Measurements from ENCODE around the gene ARPC1A.

The ARPC1A gene

GRCh38 chr7:99409192-99409572 is 83.5 kb downstream of the ARPC1A start:
- H3K9me2 ChIP-seq (replicated peaks; ENCODE audit: low read depth, low read length), result no peaks in the 10 kb centered on the region
- H3K79me2 ChIP-seq (ENCODE audit: insufficient read depth, low read length), result peaks cover 67% of the 10 kb centered on the region
- no peaks in the 10 kb centered on the region for H3K9me3 ChIP-seq (ENCODE audit: insufficient read depth, low read depth, low read length)
- peak overlapping the region; percentile 73 for H2AFZ ChIP-seq (ENCODE audit: low read length)
- H3K4me3 ChIP-seq (ENCODE audit: low read length, poor library complexity, severe bottlenecking), result peak overlapping the region; percentile 79
- peaks cover 41% of the 10 kb centered on the region for H4K20me1 ChIP-seq (ENCODE audit: insufficient read depth, low read length, poor library complexity, severe bottlenecking)
- H3K4me1 ChIP-seq (ENCODE audit: insufficient read depth, low read length, poor library complexity, severe bottlenecking), result peaks cover 29% of the 10 kb centered on the region
- no peaks in the 10 kb centered on the region for H3K27me3 ChIP-seq (ENCODE audit: insufficient read depth, low read length, poor library complexity, severe bottlenecking)
- H3K4me2 ChIP-seq (ENCODE audit: low read depth, low read length, poor library complexity, severe bottlenecking), result peak overlapping the region; percentile 86
- H3K36me3 ChIP-seq (ENCODE audit: insufficient read depth, low read length), result peaks cover 13% of the 10 kb centered on the region; the same call in 1 of the 2 replicates
- no peak for TF ChIP-seq EZH2phosphoT487 (IDR thresholded peaks at IDR 0.05; ENCODE audit: borderline replicate concordance)
- TF ChIP-seq, protein P1, sequence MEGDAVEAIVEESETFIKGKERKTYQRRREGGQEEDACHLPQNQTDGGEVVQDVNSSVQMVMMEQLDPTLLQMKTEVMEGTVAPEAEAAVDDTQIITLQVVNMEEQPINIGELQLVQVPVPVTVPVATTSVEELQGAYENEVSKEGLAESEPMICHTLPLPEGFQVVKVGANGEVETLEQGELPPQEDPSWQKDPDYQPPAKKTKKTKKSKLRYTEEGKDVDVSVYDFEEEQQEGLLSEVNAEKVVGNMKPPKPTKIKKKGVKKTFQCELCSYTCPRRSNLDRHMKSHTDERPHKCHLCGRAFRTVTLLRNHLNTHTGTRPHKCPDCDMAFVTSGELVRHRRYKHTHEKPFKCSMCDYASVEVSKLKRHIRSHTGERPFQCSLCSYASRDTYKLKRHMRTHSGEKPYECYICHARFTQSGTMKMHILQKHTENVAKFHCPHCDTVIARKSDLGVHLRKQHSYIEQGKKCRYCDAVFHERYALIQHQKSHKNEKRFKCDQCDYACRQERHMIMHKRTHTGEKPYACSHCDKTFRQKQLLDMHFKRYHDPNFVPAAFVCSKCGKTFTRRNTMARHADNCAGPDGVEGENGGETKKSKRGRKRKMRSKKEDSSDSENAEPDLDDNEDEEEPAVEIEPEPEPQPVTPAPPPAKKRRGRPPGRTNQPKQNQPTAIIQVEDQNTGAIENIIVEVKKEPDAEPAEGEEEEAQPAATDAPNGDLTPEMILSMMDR (conservative IDR thresholded peaks at IDR 0.05; ENCODE audit: low read length), result no peak
- H3K9ac ChIP-seq (ENCODE audit: low read depth, low read length, poor library complexity, severe bottlenecking), result peak overlapping the region; percentile 83
- no peaks in the 10 kb centered on the region for H3F3A ChIP-seq (ENCODE audit: low read depth)

GRCh38 chr7:99409806-99410205 is 84.1 kb downstream of the ARPC1A start:
- H3K4me3 ChIP-seq (ENCODE audit: low read length, poor library complexity, severe bottlenecking), result peak overlapping the region; percentile 79
- H3K4me1 ChIP-seq (ENCODE audit: insufficient read depth, low read length, poor library complexity, severe bottlenecking), result peaks cover 29% of the 10 kb centered on the region
- no peaks in the 10 kb centered on the region for H3K9me3 ChIP-seq (ENCODE audit: insufficient read depth, low read depth, low read length)
- no peak overlapping the region for H2AFZ ChIP-seq (ENCODE audit: low read length)
- no peak for TF ChIP-seq EZH2phosphoT487 (IDR thresholded peaks at IDR 0.05; ENCODE audit: borderline replicate concordance)
- TF ChIP-seq, protein P1 (conservative IDR thresholded peaks at IDR 0.05; ENCODE audit: low read length), result no peak
- peaks cover 36% of the 10 kb centered on the region for H4K20me1 ChIP-seq (ENCODE audit: insufficient read depth, low read length, poor library complexity, severe bottlenecking)
- H3K9ac ChIP-seq (ENCODE audit: low read depth, low read length, poor library complexity, severe bottlenecking), result peak overlapping the region; percentile 83
- H3K9me2 ChIP-seq (replicated peaks; ENCODE audit: low read depth, low read length), result no peaks in the 10 kb centered on the region
- peaks cover 14% of the 10 kb centered on the region; the same call in 1 of the 2 replicates for H3K36me3 ChIP-seq (ENCODE audit: insufficient read depth, low read length)
- H3F3A ChIP-seq (ENCODE audit: low read depth), result no peaks in the 10 kb centered on the region
- H3K79me2 ChIP-seq (ENCODE audit: insufficient read depth, low read length), result peaks cover 61% of the 10 kb centered on the region
- no peaks in the 10 kb centered on the region for H3K27me3 ChIP-seq (ENCODE audit: insufficient read depth, low read length, poor library complexity, severe bottlenecking)
- H3K4me2 ChIP-seq (ENCODE audit: low read depth, low read length, poor library complexity, severe bottlenecking), result peak overlapping the region; percentile 86

- Histone ChIP-seq H3K9ac (ENCODE audit: low read depth, low read length, poor library complexity, severe bottlenecking) (peak overlapping the region; percentile 83), H3F3A (ENCODE audit: low read depth) (no peaks in the 10 kb centered on the region), H3K36me3 (ENCODE audit: insufficient read depth, low read length) (peaks cover 21% of the 10 kb centered on the region; the same call in 1 of the 2 replicates), H3K79me2 (ENCODE audit: insufficient read depth, low read length) (peaks cover 53% of the 10 kb centered on the region), H4K20me1 (ENCODE audit: insufficient read depth, low read length, poor library complexity, severe bottlenecking) (peaks cover 32% of the 10 kb centered on the region), H3K4me3 (ENCODE audit: low read length, poor library complexity, severe bottlenecking) (peak overlapping the region; percentile 79), H3K4me1 (ENCODE audit: insufficient read depth, low read length, poor library complexity, severe bottlenecking) (peaks cover 29% of the 10 kb centered on the region), H3K4me2 (ENCODE audit: low read depth, low read length, poor library complexity, severe bottlenecking) (peak overlapping the region; percentile 86), H3K9me3 (ENCODE audit: insufficient read depth, low read depth, low read length) (no peaks in the 10 kb centered on the region), H2AFZ (ENCODE audit: low read length) (no peak overlapping the region), H3K9me2 (replicated peaks; ENCODE audit: low read depth, low read length) (no peaks in the 10 kb centered on the region), H3K27me3 (ENCODE audit: insufficient read depth, low read length, poor library complexity, severe bottlenecking) (no peaks in the 10 kb centered on the region)
- TF ChIP-seq, protein P1 (conservative IDR thresholded peaks at IDR 0.05; ENCODE audit: low read length), result no peak
- no peak for TF ChIP-seq EZH2phosphoT487 (IDR thresholded peaks at IDR 0.05; ENCODE audit: borderline replicate concordance)
Observed at GRCh38 chr7:99410635-99411034, 84.9 kb downstream of the ARPC1A start.
